HCT116 (cell line): ENCODE data around the gene FLACC1. TPM values are rescaled to one million over a fixed set of nuclear protein-coding genes. Genes with fewer than 3 reads are reported as not detected.

ENCODE experiments used
- ATAC-seq: fragments of 200-7000 bp; cut with Tn5 transposase; 2 replicates; pipeline ENCODE4 v1.9.1; 2020; ENCODE audit warnings: mild to moderate bottlenecking, moderate library complexity
- BruUV-seq: library from RNA; stranded (reverse); fragments of 400-500 nt; replicated peaks from 2 replicates; lab custom pipeline; 2021; lab: Mats Ljungman, UMichigan
- CTCF ChIA-PET: fragments of 300-600 bp; sonication (Branson Sonifier 250); formaldehyde crosslinking; loops from one replicate; lab custom pipeline; 2021; ENCODE audit warnings: antibody characterized with exemption; lab: Charles Lee
- POLR2A ChIA-PET: fragments of 300-600, 350-600 bp; sonication (Branson Sonifier 250); formaldehyde crosslinking; loops from one replicate; lab custom pipeline; 2021; ENCODE audit warnings: antibody characterized with exemption; lab: Charles Lee
- RAD21 ChIA-PET, 2 experiments: fragments of 300-600 bp; sonication (Branson Sonifier 250); formaldehyde crosslinking; loops; one replicate each; lab custom pipeline; 2023; ENCODE audit warnings: low total read pairs in 2 of 2; ENCODE audit not compliant: uncharacterized antibody in 2 of 2, unreplicated experiment in 2 of 2, low non-redundant PET in 1 of 2; lab: Charles Lee
- DNase-seq: peaks from one replicate; pipeline ENCODE4 v3.0.0-alpha.2; 2010; ENCODE audit warnings: low read depth, low spot score
- H2AFZ ChIP-seq: fragments of 200-600 bp; shearing (Covaris generic), sonication (generic); 2 replicates; pipeline ENCODE4 v1.6.1; 2017; ENCODE audit warnings: low read depth, mixed run types, mixed read lengths, antibody characterized with exemption, low read length; ENCODE audit not compliant: poor library complexity, severe bottlenecking
- H3K27ac ChIP-seq: 2 replicates; pipeline ENCODE4 v1.5.1; 2012; ENCODE audit warnings: low read depth, low read length
- H3K27me3 ChIP-seq: fragments of 200-600 bp; sonication (generic); 2 replicates; pipeline ENCODE4 v1.6.1; 2016; ENCODE audit warnings: mixed run types, low read length, mixed read lengths; ENCODE audit not compliant: insufficient read depth
- H3K36me3 ChIP-seq, 2 experiments: fragments of 200-500 bp in 1 of 2; fragments of 200-600 bp in 1 of 2; sonication (Bioruptor generic) in 1 of 2; sonication (generic) in 1 of 2; 2 replicates each; pipeline versions ENCODE4 v1.5.1 to v1.6.1; 2014 to 2016; ENCODE audit warnings: low read length in 2 of 2, inconsistent platforms in 1 of 2, mixed read lengths in 1 of 2, mixed run types in 1 of 2; ENCODE audit not compliant: insufficient read depth in 2 of 2, control insufficient read depth in 1 of 2
- H3K4me1 ChIP-seq, 2 experiments: fragments of 200-600 bp in 1 of 2; sonication (generic) in 1 of 2; 2 replicates each; pipeline versions ENCODE4 v1.5.1 to v1.6.1; 2012 to 2017; ENCODE audit warnings: low read length in 2 of 2, inconsistent platforms in 1 of 2, mild to moderate bottlenecking in 1 of 2, mixed read lengths in 1 of 2, mixed run types in 1 of 2, moderate library complexity in 1 of 2; ENCODE audit not compliant: insufficient read depth in 2 of 2, control insufficient read depth in 1 of 2
- H3K4me2 ChIP-seq: fragments of 200-600 bp; sonication (generic); 2 replicates; pipeline ENCODE4 v1.6.1; 2017; ENCODE audit warnings: mixed run types, low read length, mixed read lengths
- H3K4me3 ChIP-seq, 2 experiments: fragments of 200-600 bp in 1 of 2; sonication (generic) in 1 of 2; replicated peaks in 1 of 2; 2 replicates each; pipeline ENCODE4 v1.5.1; 2011 to 2016; ENCODE audit warnings: low read length in 2 of 2, control low read depth in 1 of 2, low read depth in 1 of 2, mild to moderate bottlenecking in 1 of 2, mixed read lengths in 1 of 2, mixed run types in 1 of 2
- H3K79me2 ChIP-seq: fragments of 200-600 bp; sonication (generic); 2 replicates; pipeline ENCODE4 v1.6.1; 2017; ENCODE audit warnings: mild to moderate bottlenecking, mixed run types, low read length, moderate library complexity, mixed read lengths; ENCODE audit not compliant: insufficient read depth
- H3K9ac ChIP-seq: fragments of 200-600 bp; sonication (generic); 2 replicates; pipeline ENCODE4 v1.6.1; 2016; ENCODE audit warnings: low read length, mixed read lengths
- H3K9me2 ChIP-seq: fragments of 200-600 bp; sonication (generic), shearing (Covaris generic); 2 replicates; pipeline ENCODE4 v1.6.1; 2017; ENCODE audit warnings: mixed run types, mild to moderate bottlenecking, moderate library complexity; ENCODE audit not compliant: insufficient read depth
- H3K9me3 ChIP-seq, 2 experiments: fragments of 200-500 bp in 1 of 2; fragments of 200-600 bp in 1 of 2; sonication (Bioruptor generic) in 1 of 2; sonication (generic) in 1 of 2; 2 replicates each; pipeline ENCODE4 v1.6.1; 2014 to 2017; ENCODE audit warnings: low read length in 2 of 2, mixed read lengths in 2 of 2, inconsistent platforms in 1 of 2, low read depth in 1 of 2, mild to moderate bottlenecking in 1 of 2, mixed run types in 1 of 2, moderate library complexity in 1 of 2; ENCODE audit not compliant: control insufficient read depth in 1 of 2, insufficient read depth in 1 of 2
- H4K20me1 ChIP-seq: fragments of 200-600 bp; sonication (generic), shearing (Covaris generic); 2 replicates; pipeline ENCODE4 v1.6.1; 2017; ENCODE audit warnings: mixed run types, mild to moderate bottlenecking, moderate library complexity; ENCODE audit not compliant: insufficient read depth
- CBX3 ChIP-seq: IDR thresholded peaks from 2 replicates; pipeline ENCODE4 v1.6.1; 2012; ENCODE audit warnings: low read depth
- CEBPB ChIP-seq: IDR thresholded peaks from 2 replicates; pipeline ENCODE4 v1.6.1; 2012; ENCODE audit warnings: low read depth
- CTCF ChIP-seq, 3 experiments: fragments of 200-600 bp in 1 of 3; sonication (generic) in 1 of 3; IDR thresholded peaks in 2 of 3; conservative IDR thresholded peaks in 1 of 3; 2 replicates each; pipeline ENCODE4 v1.5.1; 2012 to 2017; ENCODE audit warnings: low read depth in 2 of 3, low read length in 2 of 3, antibody characterized with exemption in 1 of 3, borderline replicate concordance in 1 of 3, control low read depth in 1 of 3, mild to moderate bottlenecking in 1 of 3, mixed read lengths in 1 of 3, mixed run types in 1 of 3, moderate library complexity in 1 of 3; ENCODE audit not compliant: insufficient read depth in 1 of 3
- EZH2 ChIP-seq: fragments of 200-600 bp; sonication (generic); IDR thresholded peaks from 2 replicates; pipeline ENCODE4 v1.6.1; 2017; ENCODE audit warnings: antibody characterized with exemption, mixed run types
- EZH2phosphoT487 ChIP-seq: fragments of 200-600 bp; IDR thresholded peaks from 2 replicates; pipeline ENCODE4 v1.6.1; 2018; ENCODE audit warnings: antibody characterized with exemption, borderline replicate concordance
- RAD21 ChIP-seq: IDR thresholded peaks from 2 replicates; pipeline ENCODE4 v1.6.1; 2012; ENCODE audit warnings: low read depth, mild to moderate bottlenecking
- REST ChIP-seq: IDR thresholded peaks from 2 replicates; pipeline ENCODE4 v1.6.1; 2012; ENCODE audit warnings: low read depth
- SIN3A ChIP-seq: IDR thresholded peaks from 2 replicates; pipeline ENCODE4 v1.6.1; 2012; ENCODE audit warnings: low read depth
- SP1 ChIP-seq: IDR thresholded peaks from 2 replicates; pipeline ENCODE4 v1.6.1; 2012; ENCODE audit warnings: low read depth
- SRF ChIP-seq: IDR thresholded peaks from 2 replicates; pipeline ENCODE4 v1.6.1; 2012; ENCODE audit warnings: low read depth
- TCF7L2 ChIP-seq: IDR thresholded peaks from 2 replicates; pipeline ENCODE4 v1.7.0; 2011; ENCODE audit warnings: borderline replicate concordance, inconsistent platforms; ENCODE audit not compliant: insufficient read depth, insufficient read length; ENCODE audit errors: extremely low read depth
- YY1 ChIP-seq: IDR thresholded peaks from 2 replicates; pipeline ENCODE4 v1.6.1; 2011; ENCODE audit warnings: low read length, low read depth, moderate library complexity, mild to moderate bottlenecking; ENCODE audit not compliant: insufficient replicate concordance; ENCODE audit errors: extremely low read depth
- ZBTB33 ChIP-seq: IDR thresholded peaks from 2 replicates; pipeline ENCODE4 v1.6.1; 2011; ENCODE audit warnings: mild to moderate bottlenecking, low read length, moderate library complexity; ENCODE audit not compliant: insufficient replicate concordance; ENCODE audit errors: extremely low read depth
- ZFX ChIP-seq: fragments of 450-650 bp; IDR thresholded peaks from 2 replicates; pipeline ENCODE4 v1.6.1; 2017
- ZNF274 ChIP-seq: fragments of 200-500 bp; sonication (Bioruptor generic); IDR thresholded peaks from 2 replicates; pipeline ENCODE4 v1.6.1; 2014; ENCODE audit warnings: mild to moderate bottlenecking, low read depth, low read length, inconsistent platforms
- intact Hi-C: fragments of 100-400 bp; cut with micrococcal nuclease; formaldehyde crosslinking; loops from 2 replicates; pipeline ENCODE4 v1.10.0; 2022
- total RNA-seq: library from RNA; stranded (reverse); gene quantifications from one replicate; pipeline ENCODE4 v1.2.1, GENCODE V29; 2021; ENCODE audit not compliant: unreplicated experiment

FLACC1 gene
- total RNA-seq, 1 experiment from 2014 or later, result 0.74 TPM

- TF ChIP-seq CEBPB, result no peak
- TF ChIP-seq CBX3, result no peak
- TF ChIP-seq RAD21, result no peak
Observed at GRCh38 chr2:201262718-201263117, 94.4 kb downstream of the FLACC1 start (continued).

DNA sequence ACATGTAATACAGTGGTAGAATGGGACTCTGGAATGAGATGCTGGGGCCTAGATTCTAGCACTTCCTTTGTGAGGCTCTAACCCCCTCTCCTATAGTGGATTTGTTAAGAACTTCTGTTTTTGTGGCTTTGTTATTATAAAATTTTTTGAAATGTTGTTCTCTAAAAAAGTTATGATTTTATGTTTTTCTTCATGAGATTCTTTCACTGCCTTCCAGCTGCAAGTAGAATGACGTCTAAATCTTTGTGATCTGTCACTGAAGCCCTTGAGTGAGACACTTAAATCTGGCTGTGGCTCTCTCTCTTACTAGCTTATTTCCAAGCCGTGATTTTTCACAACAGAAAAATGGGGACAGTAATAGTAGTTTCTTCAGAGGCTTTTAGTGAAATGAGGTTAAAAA is 95.2 kb downstream of the FLACC1 start:
- CTCF ChIA-PET, result no interaction called here
- H3K79me2 ChIP-seq, result peaks cover 67% of the 10 kb centered on the region
- no peaks in the 10 kb centered on the region for H3K9me2 ChIP-seq
- no peak overlapping the region for H3K9ac ChIP-seq
- BruUV-seq, result no TSS peak
- H3K9me3 ChIP-seq, result no peaks in the 10 kb centered on the region
- H3K4me3 ChIP-seq, result no peak overlapping the region
- POLR2A ChIA-PET, result no interaction called here
- H4K20me1 ChIP-seq, result no peaks in the 10 kb centered on the region
- H2AFZ ChIP-seq, result no peak overlapping the region
- no peak overlapping the region for H3K27ac ChIP-seq
- DNase-seq (no peak), ATAC-seq (no peak)
- intact Hi-C loops, result no loop called here
- TF ChIP-seq CTCF (IDR thresholded peaks at IDR 0.05 in 2 of 3, conservative IDR thresholded peaks at IDR 0.05 in 1 of 3; ENCODE audit: borderline replicate concordance in 1 of 3, insufficient read depth in 1 of 3, low read depth in 2 of 3, low read length in 2 of 3) (no peak), EZH2 (no peak), REST (no peak), SIN3A (no peak), ZBTB33 (no peak), ZFX (no peak), CBX3 (no peak), EZH2phosphoT487 (no peak), SP1 (no peak), YY1 (no peak), ZNF274 (no peak), TCF7L2 (no peak), CEBPB (no peak), SRF (no peak)
- no peaks in the 10 kb centered on the region for H3K27me3 ChIP-seq
- RAD21 ChIA-PET, result no interaction called here
- H3K4me2 ChIP-seq, result no peak overlapping the region
- no peaks in the 10 kb centered on the region for H3K36me3 ChIP-seq
- H3K4me1 ChIP-seq, result peaks cover 16 to 38% of the 10 kb centered on the region in 2 experiments
